ENCODE data around the gene IPP.
"Not testable (repeated sequence)": the region's sequence is repeated elsewhere in the genome, so short reads cannot be mapped to it uniquely, and the experiment has no call there.

The IPP gene

DNA sequence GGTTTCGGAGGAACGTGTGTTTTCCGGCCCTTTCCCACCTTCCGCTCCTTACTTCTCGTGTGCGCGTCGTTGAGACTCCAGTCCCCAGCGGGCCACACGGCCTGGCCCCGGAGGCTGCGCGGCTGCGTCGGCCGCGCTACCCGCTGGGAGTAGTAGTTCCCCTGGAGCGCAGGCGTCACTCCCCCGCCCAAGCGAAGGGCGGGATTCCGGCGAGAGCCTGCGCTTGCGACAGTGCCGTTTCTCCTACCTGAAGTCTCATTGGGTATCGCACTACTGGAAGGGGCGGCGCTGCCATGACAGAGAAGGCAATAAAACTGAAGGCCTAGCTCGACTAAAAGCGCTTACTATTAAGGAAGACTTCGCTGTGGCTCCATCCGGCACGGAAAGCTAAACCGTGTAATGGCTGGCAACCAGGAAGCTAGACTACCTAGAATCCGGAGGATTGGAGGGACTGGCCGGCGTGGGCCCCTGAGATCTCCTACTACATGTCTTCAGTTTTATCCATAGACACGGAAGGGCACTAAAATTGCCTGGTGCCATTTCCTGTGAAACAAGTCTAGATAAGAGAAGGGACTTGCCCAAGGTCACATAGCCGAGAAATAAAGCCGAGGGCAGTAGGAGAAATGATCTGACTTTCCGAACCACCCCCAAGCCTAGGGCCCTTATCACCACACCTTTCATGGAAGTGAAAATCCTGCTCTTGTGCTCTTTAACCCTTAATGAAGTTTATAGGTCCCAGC, 63.3 kb downstream of the IPP start:
- peak overlapping the region; percentile 70 for H3K4me3 ChIP-seq (ENCODE audit: low read length)
- DNase-seq (ENCODE audit: low read depth, low spot score), result peak; percentile 99

DNA sequence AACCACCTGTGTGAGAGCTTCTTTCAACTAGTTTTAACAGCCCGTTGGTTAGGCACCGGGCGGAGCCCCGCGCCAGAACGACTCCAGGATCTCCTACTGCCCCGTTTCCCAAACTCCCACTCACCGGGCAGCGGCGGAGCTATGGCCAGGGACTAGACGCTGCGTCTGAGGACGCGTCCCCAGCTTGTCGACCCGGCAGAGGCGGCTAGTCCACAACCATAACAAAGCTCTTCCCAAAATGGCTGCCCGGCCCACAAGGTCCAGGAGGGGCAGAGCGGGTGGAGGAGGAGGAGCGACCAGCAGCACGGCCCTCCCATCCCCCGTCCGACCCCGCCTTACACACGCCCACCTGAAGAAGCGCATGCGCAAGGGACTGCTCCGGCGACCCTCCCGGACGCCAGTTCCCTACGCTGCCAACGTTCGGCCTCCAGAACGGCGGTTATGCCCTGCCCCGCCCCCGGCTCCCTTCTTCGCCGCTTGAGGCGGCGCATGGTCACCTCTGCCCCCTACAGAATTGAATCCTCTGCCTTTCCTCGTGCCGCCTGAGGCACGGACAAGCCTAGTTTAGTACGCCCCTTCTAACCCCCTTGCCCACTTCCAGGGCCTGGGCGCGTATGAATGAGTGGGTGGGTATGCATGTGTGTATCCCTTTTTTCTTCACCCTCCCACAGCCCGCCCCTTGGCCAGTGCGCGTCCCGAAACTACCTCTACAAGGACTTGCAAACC, 64.0 kb downstream of the IPP start, which contains the start of gene GPBP1L1:
Gene GPBP1L1, minus strand, starts transcription at position 246 of the 726 bp plus-strand sequence. CDS start 27,446 bp downstream, outside the sequence.
- peak; percentile 96 for DNase-seq (ENCODE audit: low read depth, low spot score)
- peak within 1 kb of the TSS; percentile 70 for H3K4me3 ChIP-seq (ENCODE audit: low read length)

DNA sequence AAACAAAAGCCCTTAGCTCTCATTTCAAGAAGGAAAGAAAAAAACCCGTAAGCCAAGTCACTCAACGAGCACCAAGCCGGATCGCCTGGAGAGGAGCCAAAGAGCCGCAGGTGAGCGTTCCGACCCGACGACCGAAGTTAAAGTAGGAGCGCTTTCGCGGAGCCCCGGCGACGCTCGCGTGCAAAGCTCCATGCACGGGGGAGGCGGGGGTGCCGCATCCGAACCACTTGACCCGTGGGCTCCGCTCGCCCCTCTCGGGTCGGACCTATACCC, 64.5 kb downstream of the IPP start:
- H3K4me3 ChIP-seq (ENCODE audit: low read length), result peak overlapping the region; percentile 70
- peak; percentile 17 for DNase-seq (ENCODE audit: low read depth, low spot score)

DNA sequence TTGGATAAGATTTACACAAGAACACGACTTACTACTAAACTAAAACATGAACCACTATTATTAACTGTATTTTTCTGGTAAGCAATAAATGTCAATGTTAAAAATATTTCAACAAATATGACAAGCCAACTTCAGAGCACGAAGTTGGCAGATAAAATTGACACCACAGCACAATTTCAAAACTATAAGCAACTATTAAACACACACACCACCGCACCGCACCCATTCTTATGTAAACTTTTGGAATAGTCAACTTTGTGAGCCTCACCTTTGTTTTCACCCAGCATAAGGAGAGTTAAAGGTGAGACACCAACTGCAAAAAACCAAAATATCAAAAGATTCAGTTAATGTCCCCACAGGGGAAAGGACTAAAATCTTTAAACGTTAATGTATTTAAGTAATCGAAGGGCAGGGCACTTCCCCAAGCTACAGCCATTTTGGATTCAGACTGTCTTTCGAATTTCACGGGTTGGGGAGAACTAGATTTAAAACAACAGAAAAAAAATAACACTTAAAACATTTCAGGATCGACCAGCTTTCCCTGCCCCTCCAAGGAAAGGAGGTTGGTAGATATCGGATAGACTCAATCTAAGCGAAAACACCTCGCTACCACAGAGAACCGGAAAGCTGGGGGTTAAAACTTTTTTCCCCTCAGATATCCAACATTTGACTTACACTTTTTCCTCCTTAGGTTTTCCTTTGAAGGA, 65.0 kb downstream of the IPP start:
- peak overlapping the region; percentile 70 for H3K4me3 ChIP-seq (ENCODE audit: low read length)
- DNase-seq (ENCODE audit: low read depth, low spot score), result peak; percentile 4

DNA sequence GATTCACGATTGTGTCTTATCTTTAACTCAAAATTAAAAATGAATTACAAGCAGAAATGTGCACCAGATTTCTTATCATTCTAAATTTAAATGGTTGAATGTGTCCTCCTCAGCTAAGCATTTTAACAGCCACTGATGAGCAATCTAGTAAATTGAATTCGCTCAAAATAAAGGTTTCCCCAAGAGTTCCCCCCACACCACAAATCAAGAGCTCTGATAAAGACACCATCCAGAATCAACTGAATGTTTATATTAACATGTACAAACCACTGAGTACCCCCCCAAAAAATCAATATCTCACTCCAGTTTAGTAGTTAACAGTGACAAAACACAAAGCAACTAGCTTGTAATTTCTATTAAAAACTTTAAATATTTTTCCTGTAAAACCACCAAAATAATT, 66.1 kb downstream of the IPP start:
- DNase-seq (ENCODE audit: low read depth, low spot score), result no peak
- H3K4me3 ChIP-seq (ENCODE audit: low read length), result no peak overlapping the region

DNA sequence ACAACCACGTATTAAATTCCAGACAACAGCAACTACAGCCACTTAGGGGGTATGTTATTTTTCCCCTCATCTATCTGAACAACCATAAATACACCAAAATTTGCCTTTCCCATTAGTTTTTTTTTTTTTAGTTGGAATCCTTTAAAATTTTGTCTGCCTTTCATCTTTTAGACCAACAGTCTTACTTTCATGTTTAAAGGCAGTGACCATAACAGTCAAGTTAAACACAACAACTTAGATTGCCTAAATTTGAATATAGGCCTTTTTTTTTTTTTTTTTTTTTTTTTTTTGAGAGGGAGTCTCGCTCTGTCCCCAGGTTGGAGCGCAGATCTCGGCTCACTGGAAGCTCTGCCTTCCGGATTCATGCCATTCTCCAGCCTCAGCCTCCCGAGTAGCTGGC, 67.5 kb downstream of the IPP start:
- no peak for DNase-seq (ENCODE audit: low read depth, low spot score)
- H3K4me3 ChIP-seq (ENCODE audit: low read length), result no peak overlapping the region

DNA sequence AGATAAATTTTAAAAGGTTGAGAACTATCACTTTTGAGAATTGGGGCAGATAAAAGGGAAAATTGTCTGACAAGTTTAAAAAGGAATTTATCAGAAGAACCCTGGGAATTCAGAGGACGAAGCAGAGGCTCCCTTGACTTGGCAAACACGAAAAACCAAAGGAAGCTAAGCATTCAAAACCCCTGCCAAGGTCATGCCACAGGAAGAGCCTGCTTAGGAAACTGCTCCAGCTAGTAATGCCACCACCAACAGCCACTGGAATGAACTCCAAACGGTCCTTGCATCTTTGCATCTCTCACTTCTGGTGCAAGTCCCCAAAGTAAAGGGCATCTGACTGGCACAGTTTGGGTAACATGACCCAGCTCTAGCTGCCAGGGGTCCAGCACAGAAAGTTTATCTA, 71.3 kb downstream of the IPP start:
- no peak overlapping the region for H3K4me3 ChIP-seq (ENCODE audit: low read length)
- DNase-seq (ENCODE audit: low read depth, low spot score), result peak; percentile 8

DNA sequence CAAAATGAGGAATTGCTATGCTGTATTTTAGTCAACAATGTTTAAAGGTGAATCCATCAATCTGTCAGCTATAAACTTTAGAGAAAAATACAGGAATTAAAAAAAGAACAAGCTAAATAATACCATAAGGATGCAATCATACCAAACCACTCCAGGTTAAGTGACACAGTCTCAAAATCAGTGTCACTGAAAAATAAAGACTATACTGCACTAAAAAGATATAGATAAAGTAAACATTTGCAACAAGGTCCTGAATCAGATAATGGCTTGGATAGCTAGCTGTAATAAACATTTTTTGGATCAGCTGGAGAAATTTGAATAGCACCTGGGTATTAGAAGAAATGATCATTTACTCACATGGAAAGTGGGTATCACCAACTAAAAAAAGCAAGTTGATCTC, 72.0 kb downstream of the IPP start:
- no peak overlapping the region for H3K4me3 ChIP-seq (ENCODE audit: low read length)
- no peak for DNase-seq (ENCODE audit: low read depth, low spot score)

DNA sequence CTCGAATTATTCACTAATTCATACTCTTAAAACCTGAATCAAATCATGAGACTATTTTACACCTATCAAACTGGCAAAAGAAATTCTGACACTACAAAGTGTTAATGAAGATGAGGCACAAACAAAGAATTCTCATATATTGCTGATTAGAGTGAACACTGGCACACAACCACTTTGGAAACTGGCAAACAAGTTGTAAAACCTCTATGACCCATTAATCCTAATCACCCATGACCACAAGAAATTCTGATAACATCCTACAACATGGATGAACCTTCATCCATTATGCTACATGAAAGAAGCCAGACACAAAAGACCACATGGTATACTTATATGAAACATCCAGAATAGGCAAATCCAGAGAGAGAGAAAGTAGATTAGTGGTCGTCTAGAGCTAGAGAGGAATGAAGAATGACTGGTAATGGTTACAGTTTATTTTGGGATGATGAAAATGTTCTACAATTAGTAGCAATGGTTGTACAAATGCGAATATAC, 72.7 kb downstream of the IPP start:
- no peak for DNase-seq (ENCODE audit: low read depth, low spot score)

DNA sequence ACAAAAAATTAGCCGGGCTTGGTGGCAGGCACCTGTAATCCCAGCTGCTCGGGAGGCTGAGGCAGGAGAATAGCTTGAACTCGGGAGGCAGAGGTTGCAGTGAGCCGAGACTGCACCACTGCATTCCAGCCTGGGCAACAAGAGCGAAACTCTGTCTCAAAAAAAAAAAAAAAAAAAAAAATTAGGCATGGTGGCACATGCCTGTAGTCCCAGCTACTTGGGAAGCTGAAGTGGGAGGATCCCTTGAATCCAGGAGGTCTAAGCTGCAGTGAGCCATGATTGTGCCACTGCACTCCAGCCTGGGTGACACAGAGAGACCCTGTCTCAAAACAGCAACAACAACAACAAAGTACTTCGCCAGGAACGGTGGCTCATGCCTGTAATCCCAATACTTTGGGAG, 73.9 kb downstream of the IPP start:
- H3K4me3 ChIP-seq (ENCODE audit: low read length); DNase-seq (ENCODE audit: low read depth, low spot score): not testable (repeated sequence)

More for the DNA sequence above, 72.7 kb downstream of the IPP start:
- H3K4me3 ChIP-seq (ENCODE audit: low read length), result no peak overlapping the region

DNA sequence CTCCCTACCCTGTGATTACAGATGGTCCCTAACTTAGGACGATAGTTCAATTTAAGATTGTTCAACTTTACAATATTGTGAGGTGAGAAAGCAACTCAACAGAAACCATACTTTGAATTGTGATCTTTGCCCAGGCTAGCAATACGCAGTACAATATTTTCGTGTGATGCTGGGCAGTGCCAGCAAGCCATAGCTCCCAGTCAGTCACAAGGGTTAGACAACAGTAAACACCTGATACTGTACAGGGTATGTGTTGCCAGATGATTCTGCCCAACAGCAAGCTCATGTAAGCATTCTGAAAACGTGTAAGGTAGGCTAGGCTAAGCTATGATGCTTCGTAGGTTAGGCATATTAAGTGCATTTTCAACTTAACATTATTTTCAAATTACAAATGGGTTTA, 76.0 kb downstream of the IPP start:
- no peak overlapping the region for H3K4me3 ChIP-seq (ENCODE audit: low read length)
- DNase-seq (ENCODE audit: low read depth, low spot score), result no peak

DNA sequence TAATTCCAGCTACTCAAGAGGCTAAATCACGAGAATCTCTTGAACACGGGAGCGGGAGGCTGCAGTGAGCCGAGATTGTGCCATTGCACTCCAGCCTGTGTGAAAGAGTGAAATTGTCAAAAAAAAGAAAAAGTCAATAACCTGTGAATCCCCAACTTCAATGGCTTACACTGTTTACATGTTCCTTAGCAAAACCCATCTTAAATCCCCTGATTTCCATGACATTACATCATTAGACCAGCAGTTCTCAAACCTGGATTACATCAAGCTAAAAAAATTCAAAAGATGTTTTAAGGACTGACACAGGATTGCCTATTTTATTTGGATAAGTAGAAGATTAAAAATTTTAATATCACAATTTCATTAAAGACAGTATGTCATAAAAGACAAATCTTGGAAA, 76.5 kb downstream of the IPP start:
- H3K4me3 ChIP-seq (ENCODE audit: low read length), result no peak overlapping the region
- no peak for DNase-seq (ENCODE audit: low read depth, low spot score)

DNA sequence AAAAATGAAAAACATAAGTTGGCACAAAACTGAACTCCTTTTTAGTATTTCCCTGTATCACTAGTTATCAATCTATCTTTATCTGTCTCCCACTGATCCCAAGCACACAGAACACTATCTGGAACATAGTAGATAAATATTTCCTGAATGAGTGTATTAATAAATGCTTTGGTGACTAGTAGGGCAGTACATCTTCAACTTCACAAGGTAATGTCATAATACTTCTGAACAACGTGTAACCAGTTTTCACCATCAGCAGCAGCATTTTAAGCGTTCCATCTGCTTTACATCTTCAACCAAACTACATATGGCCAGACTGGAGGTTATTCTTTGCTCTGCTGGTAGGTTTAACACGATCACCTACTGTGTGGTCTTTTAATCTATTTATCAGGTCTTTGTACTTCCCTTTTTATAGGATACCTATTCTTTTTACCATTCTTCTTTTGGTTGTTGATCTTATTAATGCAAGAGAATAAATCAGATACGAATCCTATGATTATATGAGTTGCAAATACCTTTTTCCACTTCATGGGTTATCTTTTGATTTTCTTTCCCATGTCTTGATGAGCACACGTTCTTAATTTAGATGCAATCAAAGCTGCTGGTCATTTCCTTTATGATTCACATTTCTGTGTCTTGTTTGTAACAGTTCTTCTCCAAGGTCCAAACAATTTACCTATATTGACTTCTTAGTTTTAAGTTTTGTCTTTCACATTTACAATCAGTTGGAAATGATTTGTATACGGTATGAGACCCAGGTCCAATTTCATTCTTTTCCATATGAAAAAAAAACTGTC, 80.4 kb downstream of the IPP start:
- no peak for DNase-seq (ENCODE audit: low read depth, low spot score)
- no peak overlapping the region for H3K4me3 ChIP-seq (ENCODE audit: low read length)

DNA sequence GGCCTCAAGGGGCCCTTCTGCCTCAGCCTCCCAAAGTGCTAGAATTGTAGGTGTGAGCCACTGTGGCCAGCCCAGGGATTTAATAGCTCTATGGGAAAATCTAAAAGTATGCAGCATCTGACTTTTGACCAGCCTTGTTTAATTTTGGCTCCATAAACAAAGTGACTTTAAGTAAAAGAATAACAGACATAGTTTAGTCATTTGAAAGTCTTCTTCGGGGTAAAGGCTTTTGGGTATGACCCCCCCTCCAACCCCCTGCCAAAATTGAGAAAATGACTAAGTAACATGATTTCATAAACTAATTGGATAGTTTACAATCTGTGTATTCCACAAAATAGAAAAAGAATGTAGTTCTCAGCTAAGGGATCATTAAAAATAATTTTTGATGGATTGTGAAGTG, 81.1 kb downstream of the IPP start:
- DNase-seq (ENCODE audit: low read depth, low spot score), result no peak
- H3K4me3 ChIP-seq (ENCODE audit: low read length), result no peak overlapping the region

DNA sequence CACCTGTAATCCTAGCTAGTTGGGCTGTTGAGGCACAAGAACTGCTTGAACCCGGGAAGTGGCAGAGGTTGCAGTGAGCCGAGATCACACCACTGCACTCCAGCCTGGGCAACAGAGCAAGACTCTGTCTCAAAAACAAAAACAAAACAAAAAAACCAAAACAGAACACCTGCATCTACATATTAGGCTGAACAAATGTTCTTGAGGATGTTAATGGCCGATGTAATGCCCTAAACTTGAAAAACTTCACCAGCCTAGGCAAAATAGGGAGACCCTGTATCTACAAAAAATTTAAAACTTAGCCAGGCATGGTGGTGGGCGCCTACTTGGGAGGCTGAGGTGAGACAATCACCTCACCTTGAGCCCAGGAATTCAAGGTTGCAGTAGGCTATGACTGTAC, 81.9 kb downstream of the IPP start:
- no peak overlapping the region for H3K4me3 ChIP-seq (ENCODE audit: low read length)
- no peak for DNase-seq (ENCODE audit: low read depth, low spot score)

DNA sequence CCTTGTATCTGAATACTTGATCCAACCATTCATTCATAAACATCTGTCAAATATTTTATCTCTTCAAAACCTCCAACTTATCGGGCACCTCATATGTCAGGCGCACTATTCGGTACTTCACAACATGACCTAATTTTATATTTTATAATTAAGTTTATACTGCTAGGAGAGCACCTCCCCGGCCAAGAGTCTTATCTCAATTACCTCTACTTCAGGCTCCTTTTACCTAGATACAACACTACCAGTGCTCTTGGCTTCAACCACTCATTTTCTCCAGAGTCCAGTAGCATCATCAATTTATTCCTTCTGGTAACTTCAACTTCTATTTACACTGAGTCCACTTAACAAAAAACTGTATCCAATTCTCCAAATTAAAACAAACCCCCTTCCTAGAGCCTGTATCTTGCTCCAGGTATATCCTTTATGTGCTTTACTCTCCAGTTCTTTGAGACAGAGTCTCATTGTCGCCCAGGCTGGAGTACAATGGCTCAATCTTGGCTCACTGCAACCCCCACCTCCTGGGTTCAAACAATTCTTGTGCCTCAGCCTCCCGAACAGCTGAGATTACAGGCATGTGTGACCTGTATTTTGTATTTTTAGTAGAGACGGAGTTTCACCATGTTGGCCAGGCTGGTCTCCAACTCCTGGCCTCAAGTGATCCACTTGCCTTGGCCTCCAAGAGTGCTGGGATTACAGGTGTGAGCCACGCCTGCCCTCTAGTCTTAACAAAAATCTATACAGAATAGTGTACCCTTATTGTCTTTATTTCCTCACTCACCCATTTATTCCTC, 82.9 kb downstream of the IPP start:
- H3K4me3 ChIP-seq (ENCODE audit: low read length), result no peak overlapping the region

DNA sequence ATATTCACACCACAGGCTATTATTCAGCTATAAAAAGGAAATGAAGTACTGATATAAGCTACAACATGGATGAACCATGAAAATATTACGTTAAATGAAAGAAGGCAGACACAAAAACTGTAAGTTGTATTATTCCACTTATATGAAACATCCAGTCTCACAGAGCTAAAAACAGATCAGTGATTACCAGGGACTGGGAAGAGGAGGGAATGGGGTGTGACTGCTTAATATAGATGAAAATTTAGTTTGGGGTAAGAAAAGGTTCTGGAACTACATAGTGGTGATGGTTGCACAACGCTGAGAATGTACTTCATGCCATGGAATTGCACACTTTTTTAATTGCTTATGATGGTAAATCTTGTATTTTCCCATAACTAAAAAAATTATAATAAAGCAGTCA, 83.6 kb downstream of the IPP start:
- no peak overlapping the region for H3K4me3 ChIP-seq (ENCODE audit: low read length)
- DNase-seq (ENCODE audit: low read depth, low spot score), result no peak

More for the DNA sequence above, 82.9 kb downstream of the IPP start:
- no peak for DNase-seq (ENCODE audit: low read depth, low spot score)

DNA sequence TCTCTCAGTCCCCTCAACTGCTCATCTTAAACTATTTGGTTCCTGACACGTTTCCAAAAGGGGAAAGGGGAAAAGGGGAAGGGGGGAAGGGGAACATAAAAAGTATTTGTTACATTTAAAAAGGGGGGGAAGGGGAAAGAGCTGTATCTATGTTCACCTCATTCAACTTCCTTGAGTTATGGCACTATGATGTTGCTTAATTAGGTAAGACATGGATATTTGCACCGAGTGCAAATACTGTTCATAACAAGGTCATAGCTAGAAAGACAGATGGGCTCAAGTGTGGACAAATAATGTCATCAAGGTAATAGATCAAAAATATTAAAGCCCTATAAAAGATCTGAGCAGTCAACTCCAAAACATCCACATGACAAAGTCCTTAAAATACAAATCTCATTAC, 90.1 kb downstream of the IPP start:
- DNase-seq (ENCODE audit: low read depth, low spot score), result no peak
- no peak overlapping the region for H3K4me3 ChIP-seq (ENCODE audit: low read length)

DNA sequence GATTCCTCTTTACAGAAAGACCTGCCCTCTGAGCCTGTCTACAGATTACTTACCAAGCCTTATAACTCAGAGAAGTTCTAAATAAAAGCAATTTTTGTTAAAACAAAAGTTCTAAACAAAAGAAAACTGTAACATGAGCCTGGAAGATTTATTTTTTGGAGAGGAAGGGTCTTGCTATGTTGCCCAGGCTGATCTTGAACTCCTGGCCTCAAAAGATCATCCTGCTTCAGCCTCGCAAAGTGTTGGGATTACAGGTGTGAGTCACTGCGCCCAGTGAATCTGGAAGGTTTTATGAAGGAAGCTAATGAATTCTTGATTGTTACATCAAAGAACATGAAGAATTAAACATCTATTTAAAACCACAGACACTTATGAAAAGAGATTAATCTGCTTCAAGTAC, 91.2 kb downstream of the IPP start:
- H3K4me3 ChIP-seq (ENCODE audit: low read length), result no peak overlapping the region
- DNase-seq (ENCODE audit: low read depth, low spot score), result no peak
